Measurements from ENCODE around the gene MFAP5.

MFAP5 gene, protein sequence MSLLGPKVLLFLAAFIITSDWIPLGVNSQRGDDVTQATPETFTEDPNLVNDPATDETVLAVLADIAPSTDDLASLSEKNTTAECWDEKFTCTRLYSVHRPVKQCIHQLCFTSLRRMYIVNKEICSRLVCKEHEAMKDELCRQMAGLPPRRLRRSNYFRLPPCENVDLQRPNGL

DNA sequence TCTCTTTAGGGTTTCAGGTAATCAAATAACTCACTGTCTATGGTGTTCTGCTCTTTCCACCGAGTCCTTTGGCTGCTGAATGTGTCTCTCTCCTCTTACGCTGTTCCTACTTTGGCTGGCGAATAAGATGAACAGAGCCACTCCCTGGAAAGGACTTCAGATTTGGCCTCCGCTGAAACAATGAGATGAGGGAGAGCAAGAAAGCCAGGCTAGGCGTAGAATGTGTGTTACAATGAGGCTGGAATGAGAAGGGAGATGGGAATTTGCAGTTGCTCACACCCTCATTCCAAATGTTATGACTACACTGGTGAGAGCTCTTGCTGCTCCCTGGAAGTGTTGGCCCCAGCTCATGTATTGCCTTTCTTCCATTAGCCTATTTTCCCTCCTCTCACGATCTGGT, at the start of gene MFAP5:
TSS of gene MFAP5 (minus strand) at position 234 of the 400 bp plus-strand sequence. CDS start 722 bp downstream, outside the sequence.
- no peak for DNase-seq (ENCODE audit: low spot score)

DNA sequence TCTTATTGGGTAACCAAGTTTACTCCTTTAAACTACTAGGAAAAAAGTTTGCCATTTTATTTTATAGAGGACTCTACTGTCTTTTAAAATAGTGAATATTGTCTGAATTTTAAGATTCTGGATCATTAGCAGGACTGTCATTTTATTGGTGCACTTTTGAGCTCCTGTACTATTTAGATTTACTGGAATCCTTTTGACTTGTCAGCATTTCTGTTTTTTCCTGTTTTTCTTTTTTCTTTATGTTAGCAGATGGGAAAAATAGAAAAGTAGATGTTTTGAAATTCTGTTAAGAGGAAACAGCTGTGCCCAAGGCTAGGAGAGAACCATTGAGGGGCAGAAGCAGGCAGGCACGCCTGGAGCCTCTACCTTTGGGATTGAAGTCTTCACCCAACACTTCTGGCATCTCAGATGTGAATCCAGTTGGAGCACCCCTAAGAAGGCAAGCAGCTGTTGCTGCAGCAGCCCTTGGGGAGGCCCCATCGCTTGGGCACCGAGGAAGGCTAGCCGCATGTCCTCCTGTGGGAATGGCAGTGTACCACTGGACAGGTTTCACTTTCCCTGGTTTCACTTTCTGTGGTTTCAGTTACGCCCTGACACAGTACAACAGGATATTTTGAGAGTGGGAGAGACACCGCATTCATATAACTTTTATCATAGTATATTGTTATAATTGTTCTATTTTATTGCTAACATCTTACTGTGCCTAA, 46.7 kb upstream of the MFAP5 start:
- no peak for DNase-seq (ENCODE audit: low spot score)

DNA sequence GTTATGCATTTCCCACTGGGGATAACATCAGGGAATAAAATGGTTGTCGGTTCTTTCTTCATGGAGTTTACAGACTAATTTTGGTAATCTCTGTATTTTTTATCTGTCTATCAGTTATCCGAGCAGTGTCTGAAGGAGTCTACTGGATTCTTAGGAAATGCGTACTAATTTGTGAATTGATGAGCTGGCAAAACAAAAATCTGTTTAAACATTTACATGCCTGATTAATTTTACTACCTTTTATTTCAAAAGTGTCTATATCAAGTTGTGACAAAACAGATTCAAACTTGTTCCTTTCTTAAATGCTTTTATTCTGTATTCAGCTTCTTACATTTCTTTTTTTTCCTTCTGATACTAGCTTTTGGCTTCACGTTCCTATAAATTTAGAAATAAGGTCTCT, 39.5 kb upstream of the MFAP5 start:
- DNase-seq (ENCODE audit: low spot score), result no peak

DNA sequence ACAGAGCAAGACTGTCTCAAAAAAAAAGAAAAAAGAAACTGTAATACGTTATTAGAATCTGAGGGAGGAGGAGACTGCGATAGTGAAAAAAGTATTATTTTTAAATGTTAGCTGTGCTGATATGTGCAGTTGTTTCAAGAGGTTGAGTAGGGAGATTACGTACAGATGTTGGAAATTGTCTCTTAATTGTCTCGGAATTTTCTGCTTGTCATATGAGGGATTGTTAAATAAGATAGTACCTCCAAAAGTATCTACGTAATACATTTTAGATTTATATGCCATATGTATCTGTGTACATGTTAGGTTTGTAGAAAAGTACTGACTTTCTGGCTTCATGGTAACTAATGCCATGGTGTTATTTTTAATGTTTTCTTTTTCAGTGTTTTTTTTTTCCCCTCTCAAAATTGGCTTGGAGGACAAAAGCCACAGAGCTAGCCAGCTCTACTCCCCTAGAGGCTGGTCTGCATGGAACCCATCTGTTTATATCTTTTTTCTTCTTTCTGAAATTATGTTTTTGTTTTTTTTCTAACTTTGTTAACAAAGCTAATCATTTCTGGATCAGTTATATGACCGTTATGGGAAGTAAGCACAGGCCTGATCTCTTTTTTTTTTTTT, 38.5 kb upstream of the MFAP5 start:
- DNase-seq (ENCODE audit: low spot score), result no peak

DNA sequence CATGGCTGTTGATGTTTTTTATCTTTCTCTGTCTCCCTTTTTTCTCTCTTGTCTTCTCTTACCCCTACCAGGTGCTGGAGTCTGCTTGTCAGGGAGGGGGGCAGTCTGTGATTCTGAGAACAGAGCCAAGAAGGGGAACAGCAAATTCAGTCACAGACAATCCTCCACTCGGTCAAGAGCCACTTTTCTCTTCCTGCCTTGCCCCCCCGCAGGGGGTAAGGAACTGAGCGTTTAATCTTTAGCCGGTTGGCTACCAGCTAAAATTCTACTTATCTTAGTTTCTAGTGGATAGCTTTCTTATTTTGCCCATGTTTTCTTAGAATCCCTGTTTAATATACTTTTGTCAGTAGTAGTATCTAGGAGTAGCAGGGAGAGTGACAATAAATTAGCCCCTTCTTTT, 37.1 kb upstream of the MFAP5 start:
- no peak for DNase-seq (ENCODE audit: low spot score)

DNA sequence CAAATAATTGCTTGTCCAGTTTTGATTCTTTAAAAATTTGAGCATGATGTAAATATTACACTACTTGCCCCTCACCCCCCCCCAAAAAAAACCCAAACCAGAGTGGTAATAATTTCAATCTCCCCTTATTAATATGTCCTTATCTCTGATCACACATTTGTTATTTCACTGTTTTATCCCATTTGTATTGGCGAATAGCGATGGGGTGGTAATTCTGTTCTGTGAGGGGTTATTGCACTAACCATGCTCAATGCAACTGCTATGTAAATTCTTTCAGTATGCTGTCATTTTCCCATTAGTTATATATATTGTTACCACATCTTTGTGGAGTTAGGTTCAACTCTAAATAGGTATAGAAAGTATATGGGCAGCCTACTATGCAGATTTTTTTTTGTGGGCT, 36.3 kb upstream of the MFAP5 start:
- DNase-seq (ENCODE audit: low spot score), result peak; percentile 50

DNA sequence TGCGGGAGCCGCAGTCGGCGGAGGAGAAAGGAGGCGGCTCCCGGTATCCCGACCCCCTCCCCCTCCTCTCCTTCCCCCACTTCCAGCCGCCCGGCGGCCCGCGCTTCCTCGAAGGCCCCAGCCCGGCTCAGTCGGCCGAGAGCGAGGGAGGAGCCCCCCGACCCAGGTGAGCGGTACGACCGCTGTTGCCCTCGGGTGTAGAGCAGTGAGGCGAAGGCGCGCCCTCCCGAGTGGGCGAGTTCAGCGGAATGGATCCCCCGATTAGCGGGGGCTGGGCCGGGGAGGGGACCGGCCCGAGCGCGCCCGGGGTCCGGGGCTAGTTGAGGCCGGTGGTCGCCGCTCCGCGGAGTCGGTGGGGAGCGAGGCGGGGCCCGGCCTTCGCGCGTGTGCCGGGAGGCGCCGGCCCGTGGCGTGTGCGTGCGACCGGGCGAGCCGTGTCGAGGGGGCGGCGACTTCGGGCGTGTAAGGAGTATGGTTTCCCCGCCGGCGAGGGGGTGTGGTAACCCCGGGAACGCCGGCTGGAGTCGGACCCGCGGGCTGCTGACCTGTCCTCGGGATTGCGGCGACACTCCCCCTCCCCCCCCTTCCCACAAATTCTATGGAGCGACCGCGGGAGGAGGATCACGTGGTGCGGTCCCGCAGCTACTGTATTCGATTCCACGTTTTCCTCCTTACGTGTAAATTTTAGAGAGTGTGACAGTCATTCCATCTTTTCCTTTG, 35.7 kb upstream of the MFAP5 start:
- peak; percentile 75 for DNase-seq (ENCODE audit: low spot score)

DNA sequence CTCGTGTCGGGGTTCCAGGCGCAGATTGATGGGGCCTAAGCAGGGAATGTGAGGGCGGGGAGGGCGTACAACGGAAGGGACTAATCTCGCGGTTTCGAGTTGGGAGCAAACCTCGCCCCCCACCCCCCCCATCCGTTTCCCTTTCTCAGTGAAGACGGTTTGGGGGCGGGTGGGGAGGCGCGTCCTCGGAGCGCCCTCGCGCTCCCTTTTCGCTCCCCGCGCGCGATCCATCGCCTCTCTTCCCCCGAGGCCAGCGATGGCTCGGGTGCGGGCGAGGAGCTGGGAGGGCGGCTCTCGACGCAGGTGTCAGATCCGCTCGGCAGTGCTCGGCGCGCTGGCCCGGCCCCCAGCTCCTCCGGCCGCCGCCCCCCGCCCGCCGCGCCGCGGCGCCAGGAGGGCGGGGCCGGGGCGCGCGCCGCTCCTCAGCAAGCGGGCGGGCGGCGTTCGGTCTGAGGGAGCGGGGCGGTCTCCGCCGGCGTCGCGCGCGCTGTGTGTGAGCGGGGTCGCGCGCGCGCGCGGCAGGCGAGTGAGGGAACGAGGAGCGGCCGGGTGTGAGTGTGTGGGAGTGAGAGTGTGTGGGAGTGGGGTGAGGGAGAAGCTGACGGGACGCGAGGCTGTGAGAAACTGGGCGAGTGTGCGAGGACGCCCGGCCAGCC, 35.0 kb upstream of the MFAP5 start, which contains the start of gene RIMKLB:
TSS of gene RIMKLB (plus strand) at position 516 of the 656 bp plus-strand sequence. CDS start 15,876 bp downstream, outside the sequence.
- peak; percentile 82 for DNase-seq (ENCODE audit: low spot score)

DNA sequence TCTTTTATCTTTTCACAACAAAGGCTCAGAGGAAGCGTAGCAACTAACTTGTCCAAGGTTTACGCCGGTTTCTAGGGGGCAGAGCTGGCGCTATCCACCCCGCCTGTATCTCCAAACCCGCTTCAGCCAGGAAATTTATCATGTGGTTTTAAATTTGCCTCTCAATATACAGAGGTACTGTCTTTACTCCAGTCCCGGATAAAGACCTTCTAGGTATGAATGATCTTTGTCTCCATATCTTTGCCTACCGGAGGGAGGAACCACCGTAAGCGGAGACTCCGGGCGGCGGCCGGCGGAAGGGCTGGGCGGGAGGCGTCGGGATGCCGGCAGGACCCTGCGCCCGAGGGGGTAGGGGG, 34.5 kb upstream of the MFAP5 start:
- peak; percentile 79 for DNase-seq (ENCODE audit: low spot score)

DNA sequence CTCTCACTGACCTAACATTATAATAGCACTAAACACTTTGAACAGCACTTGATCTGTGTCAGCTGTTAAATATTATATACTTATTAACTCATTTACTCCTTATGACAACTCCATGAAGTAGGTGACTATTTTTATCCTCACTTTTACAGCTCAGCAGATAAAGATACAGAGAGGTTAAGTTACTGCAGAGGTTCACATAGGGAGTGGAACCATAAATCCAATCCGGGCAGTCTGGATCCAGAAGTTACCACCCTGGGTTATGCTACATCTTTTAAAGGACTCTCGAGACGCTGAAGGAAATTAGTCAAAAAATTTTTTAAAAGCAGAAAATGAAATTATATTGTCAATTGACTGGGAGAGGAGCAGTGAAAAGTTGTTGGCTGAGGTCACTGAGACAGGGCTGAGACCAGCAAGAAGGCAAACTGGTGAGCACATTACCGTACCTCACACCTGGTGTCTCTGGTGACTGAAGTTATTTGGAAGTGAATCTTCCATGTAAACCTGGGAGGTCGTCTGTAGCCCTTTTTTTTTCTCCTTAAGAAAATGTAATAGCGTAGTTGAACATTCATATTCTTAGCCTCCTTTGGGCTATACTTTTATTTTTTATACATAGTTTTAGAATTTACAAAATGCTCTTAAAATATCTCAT, 33.9 kb upstream of the MFAP5 start:
- no peak for DNase-seq (ENCODE audit: low spot score)

DNA sequence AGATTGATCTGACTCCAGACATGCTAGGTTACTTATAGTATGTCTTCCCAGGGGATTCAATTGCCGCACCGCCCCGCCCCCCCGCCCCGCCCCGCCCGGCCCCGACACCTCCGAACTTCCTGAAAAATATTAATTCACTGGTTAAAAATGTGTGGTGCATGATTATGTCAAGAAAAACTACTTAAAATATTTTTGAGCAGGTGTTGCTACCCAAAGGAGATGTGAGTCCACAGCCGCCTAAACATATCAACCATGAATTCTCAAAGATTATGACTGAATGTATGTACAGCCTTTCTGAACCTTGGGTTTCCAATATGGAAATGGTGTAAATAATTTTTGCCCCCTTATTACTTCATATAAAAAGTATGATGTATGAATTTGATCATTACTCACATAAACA, 32.5 kb upstream of the MFAP5 start:
- no peak for DNase-seq (ENCODE audit: low spot score)

DNA sequence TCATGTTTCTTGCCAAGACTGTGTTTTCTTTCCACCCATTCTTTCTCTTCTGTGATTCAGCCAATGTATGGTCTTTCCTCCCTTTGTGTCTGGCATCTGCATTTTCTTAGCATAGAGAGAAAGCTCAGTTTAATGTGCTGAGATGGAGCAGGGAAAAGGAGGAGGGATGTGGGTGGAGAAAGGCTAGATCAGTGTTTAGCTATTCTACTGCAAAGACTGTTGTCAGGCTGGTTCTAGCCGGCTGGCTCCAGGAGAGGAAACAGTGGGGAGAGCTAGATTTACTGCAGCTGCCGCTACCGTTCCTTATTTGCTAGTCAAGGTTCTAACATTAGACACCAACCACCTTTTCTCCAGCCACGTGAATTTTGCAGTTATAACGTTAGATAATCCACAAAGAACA, 29.9 kb upstream of the MFAP5 start:
- DNase-seq (ENCODE audit: low spot score), result no peak

DNA sequence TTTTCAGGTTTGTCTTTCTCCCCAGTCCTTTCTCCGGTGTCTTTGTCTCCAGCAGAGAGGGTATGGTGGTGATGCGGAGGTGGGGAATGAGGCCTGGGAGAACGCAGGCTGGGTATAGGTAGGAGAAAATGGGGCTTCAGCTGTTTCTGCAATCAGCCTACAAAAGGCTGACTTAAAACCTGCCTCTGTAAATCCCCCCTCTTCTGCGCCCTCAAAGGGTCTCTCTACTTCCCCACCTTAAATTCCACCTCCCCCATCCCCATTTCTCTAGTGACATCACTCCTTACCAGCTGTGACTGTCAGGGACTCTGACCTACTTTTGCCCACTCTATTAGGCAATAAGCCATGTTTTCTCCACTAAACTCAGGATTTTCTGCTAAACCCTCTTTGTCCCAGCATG, 27.1 kb upstream of the MFAP5 start:
- DNase-seq (ENCODE audit: low spot score), result no peak

DNA sequence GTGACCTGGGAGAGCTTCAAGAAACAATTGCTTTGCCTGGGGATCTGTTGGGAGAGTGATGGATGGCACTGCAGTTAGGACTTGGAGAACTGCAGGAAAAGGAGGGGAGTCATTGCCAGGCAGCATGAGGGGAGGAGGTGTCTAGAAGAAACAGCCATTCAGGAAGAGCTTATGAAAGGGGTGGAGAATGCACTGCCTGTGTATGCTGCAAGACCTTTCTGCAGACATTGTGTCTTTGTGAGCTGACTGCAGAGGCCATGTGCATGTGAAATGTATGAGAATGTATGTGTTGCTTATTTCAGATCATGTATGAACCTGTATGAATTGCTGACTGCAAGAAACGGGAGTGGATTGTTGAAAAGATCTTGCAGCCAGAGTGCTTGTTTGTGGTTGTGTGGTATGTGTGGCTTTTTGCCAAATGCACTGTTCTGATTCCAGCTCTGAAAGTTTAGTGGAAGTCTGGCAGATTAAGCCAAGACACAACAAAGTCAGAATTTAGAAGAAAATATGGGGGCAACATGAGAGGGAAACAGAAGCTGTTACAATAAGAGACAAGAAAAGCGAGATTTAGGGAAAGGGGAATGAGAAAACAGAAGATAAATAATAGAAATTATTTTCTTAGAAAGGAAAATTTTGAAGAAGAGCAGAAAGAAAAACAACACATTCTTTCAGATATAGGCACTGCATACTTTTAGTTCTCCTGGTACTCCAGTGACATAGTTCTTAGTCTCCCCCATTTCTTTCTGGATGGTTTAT, 25.4 kb upstream of the MFAP5 start:
- peak; percentile 66 for DNase-seq (ENCODE audit: low spot score)

DNA sequence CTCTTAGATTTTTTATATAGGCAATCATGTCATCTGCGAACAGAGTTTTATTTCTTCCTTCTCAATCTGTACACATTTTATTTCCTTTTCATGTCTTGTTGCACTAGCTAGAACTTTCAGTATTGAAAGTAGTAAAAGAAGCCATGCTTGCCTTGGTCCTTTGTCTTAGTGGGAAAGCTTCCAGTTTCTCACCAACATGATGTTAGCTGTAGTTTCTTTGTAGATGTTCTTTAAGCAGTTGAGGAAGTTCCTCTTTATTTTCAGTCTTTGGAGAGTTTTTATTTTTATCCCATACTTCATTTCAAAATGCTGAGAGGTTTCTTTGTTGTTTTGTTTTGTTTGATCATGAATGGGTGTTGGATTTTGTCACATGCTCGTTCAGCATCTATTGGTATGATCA, 22.4 kb upstream of the MFAP5 start:
- no peak for DNase-seq (ENCODE audit: low spot score)

DNA sequence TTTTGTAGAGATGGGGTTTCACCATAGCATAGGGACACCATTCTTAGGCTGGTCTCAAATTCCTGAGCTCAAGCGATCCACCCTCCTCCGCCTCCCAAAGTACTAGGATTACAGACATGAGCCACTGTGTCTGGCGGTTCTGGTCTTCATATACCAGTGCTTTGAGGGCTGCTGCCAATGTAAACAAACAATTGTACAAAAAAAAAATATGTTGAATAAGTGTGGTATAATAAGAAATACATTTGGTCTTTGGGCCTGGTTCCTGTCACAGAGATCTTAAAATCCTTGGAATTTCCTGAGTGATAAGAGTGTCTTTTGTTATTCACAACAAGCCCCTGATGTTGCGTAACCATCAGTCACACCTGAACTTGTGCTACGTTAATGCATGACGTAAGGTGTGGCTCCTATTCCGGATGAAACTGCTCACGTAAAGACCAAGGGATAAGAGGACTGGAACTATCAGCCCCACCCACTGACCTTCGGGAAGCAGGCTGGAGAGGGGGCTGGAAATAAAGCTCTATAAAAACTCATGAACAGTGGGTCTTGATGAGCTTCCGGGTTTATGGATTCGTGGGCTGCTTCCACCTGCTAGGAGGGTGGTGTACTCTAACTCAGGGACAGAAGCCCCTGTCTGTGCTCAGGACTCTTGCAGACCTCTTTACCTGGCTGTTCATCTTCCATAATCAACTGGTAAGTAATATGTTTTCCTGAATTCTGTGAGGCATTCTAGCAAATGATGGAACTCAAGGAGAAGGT, 18.7 kb upstream of the MFAP5 start:
- DNase-seq (ENCODE audit: low spot score), result peak; percentile 89

DNA sequence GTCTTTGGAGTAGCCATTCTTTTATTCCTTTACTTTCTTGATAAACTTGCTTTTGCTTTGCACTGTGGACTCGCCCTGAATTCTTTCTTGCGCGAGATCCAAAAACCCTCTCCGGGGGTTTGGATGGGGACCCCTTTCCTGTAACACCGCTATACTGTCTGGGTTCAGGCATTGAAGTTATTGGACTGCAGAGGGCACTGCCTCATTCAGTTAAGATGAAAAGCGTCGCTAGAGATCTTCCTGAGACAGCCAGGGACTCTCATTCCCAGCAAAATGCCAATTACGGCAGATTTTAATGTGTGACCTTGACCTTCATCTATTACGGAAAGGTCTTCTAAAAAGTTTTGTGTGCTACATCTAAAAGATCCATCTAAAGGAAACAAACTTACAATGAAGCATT, 17.9 kb upstream of the MFAP5 start:
- DNase-seq (ENCODE audit: low spot score), result no peak

DNA sequence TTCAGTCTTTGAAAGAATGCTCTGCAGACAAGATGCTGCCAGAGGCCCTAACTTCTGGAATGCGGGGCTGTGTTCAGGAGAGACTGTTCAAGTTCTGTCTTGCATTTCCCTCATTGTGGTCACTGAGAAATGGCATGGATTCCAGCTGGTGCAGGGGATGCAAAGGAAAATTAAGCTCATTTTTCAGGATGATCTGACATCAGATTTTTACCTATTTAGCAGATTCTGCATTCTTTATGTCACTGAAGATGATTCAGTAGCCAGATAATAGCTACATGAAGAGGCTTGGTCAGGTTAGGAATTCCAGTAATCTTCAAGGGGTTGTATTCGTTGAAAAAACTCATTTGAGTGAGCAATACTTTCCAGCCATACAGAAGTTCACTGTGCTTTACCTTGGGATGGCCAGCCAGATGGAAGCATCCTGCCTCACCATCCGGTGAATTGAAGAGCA, 16.1 kb upstream of the MFAP5 start:
- DNase-seq (ENCODE audit: low spot score), result peak; percentile 23

DNA sequence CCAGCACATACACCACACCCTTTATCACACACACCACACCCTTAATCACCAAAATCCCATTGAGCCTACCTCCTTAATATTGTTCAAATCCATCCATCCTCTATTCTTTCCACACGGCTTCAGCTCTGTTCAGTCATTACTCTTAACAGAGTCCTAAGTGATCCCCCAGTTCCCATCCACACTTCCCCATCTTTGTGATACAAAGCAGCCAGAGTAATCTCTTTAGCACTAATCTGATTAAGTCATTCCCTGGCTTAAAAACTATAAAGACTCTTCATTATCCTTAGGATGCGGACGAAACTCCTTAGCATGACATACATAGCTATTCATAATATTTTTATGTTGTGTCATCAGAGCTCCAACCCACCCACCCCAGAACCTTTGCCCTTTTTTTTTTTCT, 14.7 kb upstream of the MFAP5 start:
- no peak for DNase-seq (ENCODE audit: low spot score)

DNA sequence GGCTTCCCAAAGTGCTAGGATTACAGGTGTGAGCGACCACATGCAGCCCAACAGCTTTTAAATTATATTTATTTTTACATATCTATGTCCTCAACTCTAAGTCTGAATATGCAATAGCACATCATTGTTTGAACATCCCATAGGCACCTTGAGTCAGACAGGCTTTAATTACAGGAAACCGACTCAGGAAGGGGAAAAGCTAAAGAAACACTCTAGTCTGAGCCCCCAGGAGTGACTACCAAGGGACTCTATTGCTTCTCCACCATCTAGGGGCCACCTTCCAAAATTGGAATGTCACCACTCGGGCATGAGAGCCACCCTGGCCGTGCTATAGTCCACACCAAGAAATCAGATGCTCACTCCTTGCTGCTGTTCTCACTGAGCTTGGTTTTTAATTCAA, 14.0 kb upstream of the MFAP5 start:
- no peak for DNase-seq (ENCODE audit: low spot score)

All from SW480 (cell line).